ENCODE measurements around the gene CYS1. TPM values are rescaled to one million over a fixed set of nuclear protein-coding genes. Genes with fewer than 3 reads are reported as not detected.

Gene CYS1
- total and polyA plus RNA-seq, 2 of the 8 experiments (the other 6 are each of a cell fraction or from before 2014, with no cell fraction given): 0.09 to 0.13 TPM

GRCh38 chr2:10103179-10103578 is 23.0 kb upstream of the CYS1 start:
- 92% methylated on average over 5 of the region's 6 CpGs; no CpG with 5 or more reads in 1 of the 2 experiments for WGBS, 2 experiments (ENCODE audit: extremely low coverage in 1 of 2, insufficient coverage in 1 of 2, insufficient read length in 1 of 2, insufficient replicate concordance in 2 of 2, low coverage in 1 of 2, low lambda C conversion rate in 2 of 2, missing lambda C conversion rate in 1 of 2)
- no peak overlapping the region for H3K27ac ChIP-seq (ENCODE audit: low read depth, low read length)
- H3K4me3 ChIP-seq (ENCODE audit: extremely low read depth in 1 of 4, insufficient read depth in 2 of 4, low read depth in 3 of 4, low read length in 4 of 4): no peak overlapping the region
- no peak overlapping the region for H4K8ac ChIP-seq (ENCODE audit: extremely low read depth, insufficient read depth, low read length)
- H2BK15ac ChIP-seq (ENCODE audit: low read length): no peak overlapping the region
- no peaks in the 10 kb centered on the region for H3K79me1 ChIP-seq (ENCODE audit: low read depth, low read length)
- no peaks in the 10 kb centered on the region for H3K23me2 ChIP-seq (ENCODE audit: low read depth, low read length)
- H4K91ac ChIP-seq (replicated peaks; ENCODE audit: insufficient read length, low read length): no peak overlapping the region
- H2AFZ ChIP-seq (ENCODE audit: low read length): no peak overlapping the region
- no peak overlapping the region for H3K23ac ChIP-seq (ENCODE audit: insufficient read length)
- ChIA-PET POLR2A (ENCODE audit: partially characterized antibody) (interaction anchor here (1.4 kb wide), 1 partner anchor 9 kb away, joined by 3 read pairs; no protein-coding TSS in a partner anchor), CTCF (ENCODE audit: partially characterized antibody) (interaction anchor here (1.2 to 24.1 kb wide), 4 partner anchors 9 to 325 kb away, joined by 3 to 429 read pairs (median 4); partner anchors contain the start of gene CYS1)
- no peak overlapping the region for H3K14ac ChIP-seq (ENCODE audit: insufficient read length)
- FAIRE-seq (no peak), DNase-seq (ENCODE audit: low read depth in 1 of 2, low spot score in 2 of 2) (no peak)
- H2BK20ac ChIP-seq (ENCODE audit: low read length): no peak overlapping the region
- no peak overlapping the region for H3K4ac ChIP-seq (replicated peaks; ENCODE audit: insufficient read length, low read depth, low read length)
- no peak overlapping the region for H3K9ac ChIP-seq (replicated peaks in 1 of 4; ENCODE audit: extremely low read depth in 1 of 4, low read depth in 3 of 4, low read length in 3 of 4)
- peaks cover 4 to 7% of the 10 kb centered on the region in 2 experiments; a peak in 1 of 4 replicates for H3K9me3 ChIP-seq (ENCODE audit: insufficient read depth in 2 of 2, low read depth in 1 of 2, low read length in 1 of 2)
- no peak overlapping the region for H3K18ac ChIP-seq (ENCODE audit: extremely low read depth, low read length)
- H3K36me3 ChIP-seq (ENCODE audit: control insufficient read depth in 2 of 4, insufficient read depth in 4 of 4, low read length in 3 of 4): no peaks in the 10 kb centered on the region
- no peak overlapping the region for H2BK120ac ChIP-seq (replicated peaks; ENCODE audit: low read depth, low read length)
- no peak overlapping the region for H2BK12ac ChIP-seq (ENCODE audit: low read depth, low read length)
- H4K5ac ChIP-seq (ENCODE audit: insufficient read length, low read depth, low read length): no peak overlapping the region
- H3K56ac ChIP-seq (replicated peaks; ENCODE audit: insufficient read length, low read depth, low read length): no peak overlapping the region
- H3K4me1 ChIP-seq (replicated peaks in 1 of 4; ENCODE audit: control insufficient read depth in 3 of 4, insufficient read depth in 4 of 4, low read length in 3 of 4): no peaks in the 10 kb centered on the region
- no peak overlapping the region for H3K4me2 ChIP-seq (ENCODE audit: insufficient read depth in 1 of 2, low read depth in 2 of 2, low read length in 2 of 2)
- no peaks in the 10 kb centered on the region for H3K27me3 ChIP-seq (replicated peaks in 1 of 4; ENCODE audit: control insufficient read depth in 3 of 4, extremely low read depth in 1 of 4, insufficient read depth in 3 of 4, low read length in 3 of 4)
- no peak overlapping the region for H2BK5ac ChIP-seq (ENCODE audit: low read depth, low read length)
- TF ChIP-seq KDM1A (IDR thresholded peaks at IDR 0.05; ENCODE audit: borderline replicate concordance, low read length) (no peak), GABPA (IDR thresholded peaks at IDR 0.05; ENCODE audit: borderline replicate concordance, insufficient read depth, low read length) (no peak), MAFK (IDR thresholded peaks at IDR 0.05; ENCODE audit: low read depth, low read length) (no peak), CTBP2 (IDR thresholded peaks at IDR 0.05; ENCODE audit: borderline replicate concordance, insufficient read depth, insufficient read length, low read length) (no peak), CREB1 (IDR thresholded peaks at IDR 0.05) (no peak), BRCA1 (IDR thresholded peaks at IDR 0.05; ENCODE audit: low read depth, low read length) (no peak), ATF3 (IDR thresholded peaks at IDR 0.05; ENCODE audit: insufficient read depth, low read depth, low read length) (no peak), SUZ12 (IDR thresholded peaks at IDR 0.05; ENCODE audit: low read length) (no peak)
- no peak overlapping the region for H2AK5ac ChIP-seq (ENCODE audit: low read depth, low read length)
- no peaks in the 10 kb centered on the region for H3K79me2 ChIP-seq (ENCODE audit: control insufficient read depth in 1 of 2, insufficient read depth in 2 of 2, low read length in 2 of 2)
- H4K20me1 ChIP-seq (replicated peaks in 1 of 2; ENCODE audit: control insufficient read depth in 1 of 2, insufficient read depth in 2 of 2, low read length in 2 of 2): no peaks in the 10 kb centered on the region

Data from H1 (cell line).